HepG2 (cell line): ENCODE measurements around the gene PXK. TPM values are rescaled to one million over a fixed set of nuclear protein-coding genes. Genes with fewer than 3 reads are reported as not detected.

Experiments
- ARID5B ChIP-seq: IDR thresholded peaks from 2 replicates; pipeline ENCODE4 v1.4.0; 2020; ENCODE audit warnings: mild to moderate bottlenecking, missing genetic modification reagents
- CERS6 ChIP-seq: sonication (generic); formaldehyde crosslinking; IDR thresholded peaks from 2 replicates; pipeline ENCODE4 v1.5.0; 2020; ENCODE audit warnings: missing genetic modification reagents
- CHCHD3 ChIP-seq: sonication (generic); formaldehyde crosslinking; IDR thresholded peaks from 2 replicates; pipeline ENCODE4 v1.8.0; 2022; ENCODE audit warnings: mild to moderate bottlenecking, missing genetic modification reagents, moderate library complexity
- HCFC1 ChIP-seq: fragments of 150-350 bp; IDR thresholded peaks from 2 replicates; pipeline ENCODE4 v1.6.1; 2014; ENCODE audit warnings: low read depth, low read length
- HMG20B ChIP-seq: conservative IDR thresholded peaks from 2 replicates; pipeline ENCODE4 v1.6.1; 2016; ENCODE audit warnings: missing genetic modification reagents, missing compliant biosample characterization
- MIER3 ChIP-seq: IDR thresholded peaks from 2 replicates; pipeline ENCODE4 v1.6.1; 2016; ENCODE audit warnings: missing compliant biosample characterization, borderline replicate concordance
- SMAD9 ChIP-seq: sonication (generic); formaldehyde crosslinking; IDR thresholded peaks from 2 replicates; pipeline ENCODE4 v1.5.1; 2020; ENCODE audit warnings: mild to moderate bottlenecking, missing genetic modification reagents
- TEAD3 ChIP-seq: optimal IDR thresholded peaks from 2 replicates; pipeline ENCODE3; 2016; ENCODE audit warnings: borderline replicate concordance
- ZMYM2 ChIP-seq: sonication (generic); formaldehyde crosslinking; IDR thresholded peaks from 2 replicates; pipeline ENCODE4 v1.8.0; 2022; ENCODE audit warnings: mild to moderate bottlenecking, missing genetic modification reagents
- ZMYM3 ChIP-seq: sonication (generic); formaldehyde crosslinking; IDR thresholded peaks from 2 replicates; pipeline ENCODE4 v1.5.1; 2020; ENCODE audit warnings: mild to moderate bottlenecking, missing genetic modification reagents
- ZNF337 ChIP-seq: sonication (generic); formaldehyde crosslinking; IDR thresholded peaks from 2 replicates; pipeline ENCODE4 v1.5.1; 2020; ENCODE audit warnings: missing genetic modification reagents, low read depth, mild to moderate bottlenecking, borderline replicate concordance
- ZNF607 ChIP-seq: sonication (generic); formaldehyde crosslinking; IDR thresholded peaks from 2 replicates; pipeline ENCODE4 v1.5.1; 2020; ENCODE audit warnings: missing genetic modification reagents, mild to moderate bottlenecking, borderline replicate concordance
- ZNF615 ChIP-seq: sonication (generic); formaldehyde crosslinking; IDR thresholded peaks from 2 replicates; pipeline ENCODE4 v1.5.0; 2020; ENCODE audit warnings: mild to moderate bottlenecking, missing genetic modification reagents, borderline replicate concordance
- ZZZ3 ChIP-seq: sonication (generic); formaldehyde crosslinking; IDR thresholded peaks from 2 replicates; pipeline ENCODE4 v1.4.0; 2020; ENCODE audit warnings: missing genetic modification reagents, mild to moderate bottlenecking, borderline replicate concordance
- polyA plus RNA-seq, 8 experiments: library from polyadenylated mRNA; depleted of rRNA in 3 of 8; stranded (reverse) in 7 of 8; unstranded in 1 of 8; fragments of >200 nt; fragmentation: Illumina TruSeq in 4 of 8; extraction: Trizol in 4 of 8; gene quantifications; 2 replicates each; pipeline versions ENCODE4 v1.2.1 to v1.2.3, GENCODE V29; 2011 to 2016; ENCODE audit warnings: low read depth in 4 of 8, missing spikeins in 1 of 8, mixed read lengths in 1 of 8; ENCODE audit not compliant: insufficient read depth in 1 of 8
- total RNA-seq, 5 experiments: library from RNA; depleted of rRNA; stranded (reverse); fragments of >200 nt; fragmentation: Illumina TruSeq; extraction: Trizol; gene quantifications; 2 replicates each; pipeline ENCODE4 v1.2.3, GENCODE V29; 2016; ENCODE audit warnings: low read depth in 1 of 5
- TF ChIP-seq, protein P1 (sequence below): sonication (generic); formaldehyde crosslinking; IDR thresholded peaks from 2 replicates; pipeline ENCODE4 v1.4.0; 2020; ENCODE audit warnings: missing genetic modification reagents, borderline replicate concordance
- TF ChIP-seq, protein P2 (sequence below): IDR thresholded peaks from 2 replicates; pipeline ENCODE4 v1.6.1; 2016; ENCODE audit warnings: mild to moderate bottlenecking, missing biosample characterization, missing genetic modification reagents
- TF ChIP-seq, protein P3 (sequence below): sonication (generic); formaldehyde crosslinking; IDR thresholded peaks from 2 replicates; pipeline ENCODE4 v1.8.0; 2022; ENCODE audit warnings: mild to moderate bottlenecking, missing genetic modification reagents, borderline replicate concordance

Gene PXK
- total and polyA plus RNA-seq, 2 of the 13 experiments (the other 11 are each of a cell fraction or from before 2014, with no cell fraction given): 6.4 to 18.6 TPM

- TF ChIP-seq HCFC1 (peak; percentile 48), CERS6 (no peak), ZMYM2 (CRISPR knock-in tag) (0 out of 2 replicates have a peak, but pooled peaks have one; percentile 45), ARID5B (CRISPR knock-in tag) (peak; percentile 64), CHCHD3 (CRISPR knock-in tag) (no peak), TEAD3 (peak; percentile 84), ZZZ3 (CRISPR knock-in tag) (no peak; the same call in 1 of the 2 replicates), MIER3 (peak; percentile 92), ZNF607 (peak; percentile 92; the same call in 1 of the 2 replicates), ZMYM3 (CRISPR knock-in tag) (peak; percentile 89), SMAD9 (no peak), ZNF615 (CRISPR knock-in tag) (0 out of 2 replicates have a peak, but pooled peaks have one; percentile 16), ZNF337 (CRISPR knock-in tag) (peak; percentile 79; the same call in 1 of the 2 replicates), HMG20B (CRISPR knock-in tag) (0 out of 2 replicates have a peak, but pooled peaks have one; percentile 12)
- TF ChIP-seq, protein P1, sequence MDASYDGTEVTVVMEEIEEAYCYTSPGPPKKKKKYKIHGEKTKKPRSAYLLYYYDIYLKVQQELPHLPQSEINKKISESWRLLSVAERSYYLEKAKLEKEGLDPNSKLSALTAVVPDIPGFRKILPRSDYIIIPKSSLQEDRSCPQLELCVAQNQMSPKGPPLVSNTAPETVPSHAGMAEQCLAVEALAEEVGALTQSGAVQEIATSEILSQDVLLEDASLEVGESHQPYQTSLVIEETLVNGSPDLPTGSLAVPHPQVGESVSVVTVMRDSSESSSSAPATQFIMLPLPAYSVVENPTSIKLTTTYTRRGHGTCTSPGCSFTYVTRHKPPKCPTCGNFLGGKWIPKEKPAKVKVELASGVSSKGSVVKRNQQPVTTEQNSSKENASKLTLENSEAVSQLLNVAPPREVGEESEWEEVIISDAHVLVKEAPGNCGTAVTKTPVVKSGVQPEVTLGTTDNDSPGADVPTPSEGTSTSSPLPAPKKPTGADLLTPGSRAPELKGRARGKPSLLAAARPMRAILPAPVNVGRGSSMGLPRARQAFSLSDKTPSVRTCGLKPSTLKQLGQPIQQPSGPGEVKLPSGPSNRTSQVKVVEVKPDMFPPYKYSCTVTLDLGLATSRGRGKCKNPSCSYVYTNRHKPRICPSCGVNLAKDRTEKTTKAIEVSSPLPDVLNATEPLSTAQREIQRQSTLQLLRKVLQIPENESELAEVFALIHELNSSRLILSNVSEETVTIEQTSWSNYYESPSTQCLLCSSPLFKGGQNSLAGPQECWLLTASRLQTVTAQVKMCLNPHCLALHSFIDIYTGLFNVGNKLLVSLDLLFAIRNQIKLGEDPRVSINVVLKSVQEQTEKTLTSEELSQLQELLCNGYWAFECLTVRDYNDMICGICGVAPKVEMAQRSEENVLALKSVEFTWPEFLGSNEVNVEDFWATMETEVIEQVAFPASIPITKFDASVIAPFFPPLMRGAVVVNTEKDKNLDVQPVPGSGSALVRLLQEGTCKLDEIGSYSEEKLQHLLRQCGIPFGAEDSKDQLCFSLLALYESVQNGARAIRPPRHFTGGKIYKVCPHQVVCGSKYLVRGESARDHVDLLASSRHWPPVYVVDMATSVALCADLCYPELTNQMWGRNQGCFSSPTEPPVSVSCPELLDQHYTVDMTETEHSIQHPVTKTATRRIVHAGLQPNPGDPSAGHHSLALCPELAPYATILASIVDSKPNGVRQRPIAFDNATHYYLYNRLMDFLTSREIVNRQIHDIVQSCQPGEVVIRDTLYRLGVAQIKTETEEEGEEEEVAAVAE (CRISPR knock-in tag): peak; percentile 88
- TF ChIP-seq, protein P2, sequence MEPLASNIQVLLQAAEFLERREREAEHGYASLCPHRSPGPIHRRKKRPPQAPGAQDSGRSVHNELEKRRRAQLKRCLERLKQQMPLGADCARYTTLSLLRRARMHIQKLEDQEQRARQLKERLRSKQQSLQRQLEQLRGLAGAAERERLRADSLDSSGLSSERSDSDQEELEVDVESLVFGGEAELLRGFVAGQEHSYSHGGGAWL (CRISPR knock-in tag): peak; percentile 87
- TF ChIP-seq, protein P3, sequence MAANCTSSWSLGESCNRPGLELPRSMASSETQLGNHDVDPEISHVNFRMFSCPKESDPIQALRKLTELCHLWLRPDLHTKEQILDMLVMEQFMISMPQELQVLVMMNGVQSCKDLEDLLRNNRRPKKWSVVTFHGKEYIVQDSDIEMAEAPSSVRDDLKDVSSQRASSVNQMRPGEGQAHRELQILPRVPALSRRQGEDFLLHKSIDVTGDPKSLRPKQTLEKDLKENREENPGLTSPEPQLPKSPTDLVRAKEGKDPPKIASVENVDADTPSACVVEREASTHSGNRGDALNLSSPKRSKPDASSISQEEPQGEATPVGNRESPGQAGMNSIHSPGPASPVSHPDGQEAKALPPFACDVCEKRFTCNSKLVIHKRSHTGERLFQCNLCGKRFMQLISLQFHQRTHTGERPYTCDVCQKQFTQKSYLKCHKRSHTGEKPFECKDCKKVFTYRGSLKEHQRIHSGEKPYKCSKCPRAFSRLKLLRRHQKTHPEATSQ (CRISPR knock-in tag): peak; percentile 90; the same call in 1 of the 2 replicates
Measured at GRCh38 chr3:58305882-58306711, 26.6 kb upstream of the PXK start, which contains the start of the genes HTD2 and RPP14 (continued).
